DOHH2 (cell line): ENCODE data around the gene MAGEF1.
A peak's percentile ranks its signal among the peaks of the same experiment; 100 is the strongest.

Source experiments
- H3F3A ChIP-seq: fragments of 200-600 bp; sonication (generic), shearing (Covaris generic); 2 replicates; pipeline ENCODE4 v1.6.0; 2016; ENCODE audit warnings: antibody characterized with exemption, mild to moderate bottlenecking; ENCODE audit not compliant: control insufficient read depth, insufficient read depth
- H3K27ac ChIP-seq: fragments of 200-600 bp; sonication (generic); 2 replicates; pipeline ENCODE4 v1.5.1; 2014; ENCODE audit warnings: low read depth, mild to moderate bottlenecking, low read length, moderate library complexity
- H3K27me3 ChIP-seq: fragments of 200-600 bp; sonication (generic); 2 replicates; pipeline ENCODE4 v1.6.1; 2014; ENCODE audit warnings: mild to moderate bottlenecking, low read length, mixed read lengths; ENCODE audit not compliant: control insufficient read depth
- H3K36me3 ChIP-seq: fragments of 200-600 bp; sonication (generic); 2 replicates; pipeline ENCODE4 v1.6.1; 2014; ENCODE audit warnings: mild to moderate bottlenecking, low read length, moderate library complexity, mixed read lengths; ENCODE audit not compliant: control insufficient read depth
- H3K4me1 ChIP-seq: fragments of 200-600 bp; sonication (generic); 2 replicates; pipeline ENCODE4 v1.6.1; 2014; ENCODE audit warnings: mild to moderate bottlenecking, low read length, mixed read lengths; ENCODE audit not compliant: control insufficient read depth
- H3K4me2 ChIP-seq: fragments of 200-600 bp; sonication (generic); 2 replicates; pipeline ENCODE4 v1.6.0; 2014; ENCODE audit warnings: mild to moderate bottlenecking, low read length, moderate library complexity
- H3K4me3 ChIP-seq: fragments of 200-600 bp; sonication (generic); 2 replicates; pipeline ENCODE4 v1.5.1; 2014; ENCODE audit warnings: mild to moderate bottlenecking, low read length, mixed read lengths
- H3K79me2 ChIP-seq: fragments of 200-600 bp; sonication (generic); 2 replicates; pipeline ENCODE4 v1.6.1; 2014; ENCODE audit warnings: mild to moderate bottlenecking, low read length, mixed read lengths; ENCODE audit not compliant: control insufficient read depth
- H3K9me2 ChIP-seq: fragments of 200-600 bp; sonication (generic); replicated peaks from 2 replicates; pipeline ENCODE4 v1.6.1; 2014; ENCODE audit warnings: mild to moderate bottlenecking, low read length, mixed read lengths; ENCODE audit not compliant: control insufficient read depth
- H3K9me3 ChIP-seq: fragments of 200-600 bp; sonication (generic); 2 replicates; pipeline ENCODE4 v1.6.1; 2014; ENCODE audit warnings: antibody characterized with exemption, low read length, mixed read lengths; ENCODE audit not compliant: control insufficient read depth, insufficient read depth
- H4K20me1 ChIP-seq: fragments of 200-600 bp; sonication (generic); 2 replicates; pipeline ENCODE4 v1.6.0; 2014; ENCODE audit warnings: low read depth, mild to moderate bottlenecking, antibody characterized with exemption, low read length, moderate library complexity; ENCODE audit not compliant: control insufficient read depth, insufficient read depth
- CTCF ChIP-seq: fragments of 200-600 bp; sonication (generic); IDR thresholded peaks from one replicate; pipeline ENCODE4 v1.5.1; 2014; ENCODE audit warnings: antibody characterized with exemption, mild to moderate bottlenecking, low read depth, low read length; ENCODE audit not compliant: poor library complexity, severe bottlenecking
- EZH2phosphoT487 ChIP-seq: fragments of 200-600 bp; sonication (generic); IDR thresholded peaks from 2 replicates; pipeline ENCODE4 v1.6.1; 2017; ENCODE audit warnings: borderline replicate concordance, mild to moderate bottlenecking, antibody characterized with exemption, low read length, moderate library complexity, mixed read lengths

Gene MAGEF1

GRCh38 chr3:184711493-184712247 is at the start of gene MAGEF1:
Gene MAGEF1 (minus strand): TSS chr3:184712064. CDS start chr3:184711821, 243 bp downstream.
- peak within 1 kb of the TSS; percentile 38 for H3K27ac ChIP-seq
- no peak for TF ChIP-seq EZH2phosphoT487
- TF ChIP-seq CTCF, result no peak
- H3K27me3 ChIP-seq, result peaks cover 13% of the 10 kb centered on the region
- peaks cover 25% of the 10 kb centered on the region for H3F3A ChIP-seq
- H4K20me1 ChIP-seq, result no peaks in the 10 kb centered on the region
- H3K9me2 ChIP-seq, result no peaks in the 10 kb centered on the region
- H3K36me3 ChIP-seq, result peaks cover 25% of the 10 kb centered on the region
- no peaks in the 10 kb centered on the region for H3K9me3 ChIP-seq
- H3K4me1 ChIP-seq, result peaks cover 20% of the 10 kb centered on the region
- peaks cover 17% of the 10 kb centered on the region for H3K79me2 ChIP-seq
- H3K4me3 ChIP-seq, result peak within 1 kb of the TSS; percentile 85
- peak within 1 kb of the TSS; percentile 95 for H3K4me2 ChIP-seq

- no peaks in the 10 kb centered on the region for H3F3A ChIP-seq
- no peaks in the 10 kb centered on the region for H3K9me2 ChIP-seq
- no peak overlapping the region for H3K4me2 ChIP-seq
- peaks cover 18% of the 10 kb centered on the region for H3K4me1 ChIP-seq
- H3K36me3 ChIP-seq, result no peaks in the 10 kb centered on the region
- no peak overlapping the region for H3K27ac ChIP-seq
- no peaks in the 10 kb centered on the region for H3K9me3 ChIP-seq
- H3K27me3 ChIP-seq, result peaks cover 9% of the 10 kb centered on the region
- no peaks in the 10 kb centered on the region for H4K20me1 ChIP-seq
- TF ChIP-seq CTCF (no peak), EZH2phosphoT487 (no peak)
- H3K4me3 ChIP-seq, result no peak overlapping the region
- H3K79me2 ChIP-seq, result no peaks in the 10 kb centered on the region
Observed at GRCh38 chr3:184761075-184761841, 49.4 kb upstream of the MAGEF1 start.

- Histone ChIP-seq H3K27ac (no peak overlapping the region), H3F3A (no peaks in the 10 kb centered on the region), H3K27me3 (peaks cover 9% of the 10 kb centered on the region), H4K20me1 (no peaks in the 10 kb centered on the region), H3K9me2 (no peaks in the 10 kb centered on the region), H3K4me1 (peaks cover 18% of the 10 kb centered on the region), H3K36me3 (no peaks in the 10 kb centered on the region), H3K4me3 (no peak overlapping the region), H3K4me2 (no peak overlapping the region), H3K79me2 (no peaks in the 10 kb centered on the region), H3K9me3 (no peaks in the 10 kb centered on the region)
- TF ChIP-seq EZH2phosphoT487 (no peak), CTCF (no peak)
Observed at GRCh38 chr3:184760337-184761074, 48.6 kb upstream of the MAGEF1 start.
